ENCODE measurements around the gene FKBP5. TPM values are rescaled to one million over a fixed set of nuclear protein-coding genes. Genes with fewer than 3 reads are reported as not detected.
"Not testable (repeated sequence)": the region's sequence is repeated elsewhere in the genome, so short reads cannot be mapped to it uniquely, and the experiment has no call there.

Gene FKBP5
- 68.0 and 105 TPM in 2 replicates for total RNA-seq (2014; rRNA removed)
- polyA plus RNA-seq (2012), result 49.2 TPM

DNA sequence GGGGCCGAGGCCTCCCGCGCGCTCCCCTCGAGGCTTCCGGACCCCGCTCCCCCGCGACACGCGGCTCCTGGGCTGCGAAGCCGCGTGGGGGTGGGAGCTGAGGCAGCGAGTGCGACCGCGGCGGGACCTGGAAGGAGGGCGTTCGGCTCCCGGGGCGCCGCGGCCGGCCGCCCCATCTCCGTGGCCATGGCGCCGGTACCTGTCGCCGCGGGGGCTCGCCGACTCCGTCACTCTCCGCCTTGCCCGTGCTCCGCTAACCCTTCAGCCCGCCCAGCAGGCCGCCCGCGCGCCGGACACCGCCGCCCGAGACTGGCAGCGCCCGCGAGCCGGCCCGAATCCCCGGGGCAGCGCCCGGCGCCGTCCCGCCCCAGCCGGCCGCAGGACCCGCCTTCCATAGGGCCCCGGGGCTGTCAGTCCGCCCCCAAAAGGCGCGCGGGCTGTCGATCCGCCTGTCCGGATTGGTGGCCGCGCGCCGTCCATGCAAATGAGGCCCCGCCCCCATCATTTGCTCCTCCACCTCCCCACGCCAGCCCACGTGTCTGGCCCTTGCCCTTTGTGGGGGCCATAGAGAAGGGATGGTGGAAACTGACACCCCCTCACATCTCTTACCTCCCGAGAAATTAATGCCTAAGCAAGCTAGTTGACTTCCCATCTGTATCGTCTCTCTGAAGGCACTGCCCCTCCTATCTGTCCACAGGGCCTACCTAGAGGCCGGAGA, at the start of gene FKBP5:
Gene FKBP5, minus strand, starts transcription at position 311 of the 718 bp plus-strand sequence. CDS start 46,091 bp downstream, outside the sequence.
- peak; percentile 90 for DNase-seq (ENCODE audit: low read depth)

DNA sequence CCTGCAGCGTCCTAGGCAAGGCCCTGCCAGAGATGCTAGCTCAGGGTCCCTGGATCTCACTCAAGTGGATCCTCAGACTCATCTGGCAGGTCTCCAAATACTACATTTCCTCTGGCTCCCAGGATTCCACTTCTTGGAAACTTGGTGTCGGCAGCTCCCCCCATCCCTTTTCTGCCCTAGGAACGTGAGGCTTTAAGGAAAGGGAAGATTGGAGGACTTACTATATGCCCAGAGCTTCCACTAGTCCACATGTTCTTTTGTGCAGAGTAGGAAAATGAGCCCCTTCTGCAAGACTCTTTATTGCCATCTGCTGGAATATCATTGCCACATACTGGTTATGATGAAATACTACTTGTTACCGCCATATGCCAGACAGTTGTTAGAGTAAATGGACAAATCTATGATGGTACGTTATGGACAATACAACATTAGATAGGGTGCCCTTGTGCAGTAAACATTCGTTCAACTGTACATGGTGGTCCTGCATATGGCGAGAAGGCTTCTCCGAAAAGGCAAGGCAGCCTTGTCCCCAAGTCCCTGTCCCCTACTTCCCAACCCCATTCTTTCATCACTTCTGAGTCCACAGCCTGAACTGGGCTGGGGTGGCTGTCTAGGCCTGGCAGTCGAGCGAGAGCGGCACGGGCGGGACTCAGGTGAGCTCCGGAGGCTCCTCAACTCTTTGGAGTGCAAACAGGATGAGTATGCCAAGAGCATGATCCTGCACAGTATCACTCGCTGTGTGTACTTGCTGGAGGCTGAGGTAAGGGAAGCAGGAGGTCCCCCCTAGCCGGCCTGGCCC, 48.9 kb upstream of the FKBP5 start:
- DNase-seq (ENCODE audit: low read depth), result peak; percentile 83

DNA sequence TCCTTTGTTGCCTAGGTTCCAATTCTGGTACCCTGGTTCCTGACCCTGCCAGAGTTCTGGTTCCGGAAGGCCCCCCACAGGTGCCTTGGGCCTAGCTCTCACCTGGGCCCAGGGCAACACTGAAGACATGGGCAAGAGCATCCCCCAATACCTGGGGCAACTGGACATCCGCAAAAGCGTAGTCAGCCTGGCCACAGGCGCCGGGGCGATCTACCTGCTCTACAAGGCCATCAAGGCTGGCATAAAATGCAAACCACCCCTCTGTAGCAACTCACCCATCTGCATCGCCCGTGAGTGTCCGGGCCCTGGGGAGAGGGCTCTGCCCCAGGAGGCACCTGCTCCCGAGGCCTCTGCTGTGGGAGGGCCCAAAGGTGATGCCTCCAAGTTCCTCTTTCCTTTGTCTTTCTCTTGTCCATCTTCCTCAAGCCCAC, 48.3 kb upstream of the FKBP5 start, which contains the start of gene ARMC12:
Gene ARMC12, plus strand, starts transcription at position 51 of the 431 bp plus-strand sequence. Its CDS starts 77 bp downstream, at position 128.
- no peak for DNase-seq (ENCODE audit: low read depth)

DNA sequence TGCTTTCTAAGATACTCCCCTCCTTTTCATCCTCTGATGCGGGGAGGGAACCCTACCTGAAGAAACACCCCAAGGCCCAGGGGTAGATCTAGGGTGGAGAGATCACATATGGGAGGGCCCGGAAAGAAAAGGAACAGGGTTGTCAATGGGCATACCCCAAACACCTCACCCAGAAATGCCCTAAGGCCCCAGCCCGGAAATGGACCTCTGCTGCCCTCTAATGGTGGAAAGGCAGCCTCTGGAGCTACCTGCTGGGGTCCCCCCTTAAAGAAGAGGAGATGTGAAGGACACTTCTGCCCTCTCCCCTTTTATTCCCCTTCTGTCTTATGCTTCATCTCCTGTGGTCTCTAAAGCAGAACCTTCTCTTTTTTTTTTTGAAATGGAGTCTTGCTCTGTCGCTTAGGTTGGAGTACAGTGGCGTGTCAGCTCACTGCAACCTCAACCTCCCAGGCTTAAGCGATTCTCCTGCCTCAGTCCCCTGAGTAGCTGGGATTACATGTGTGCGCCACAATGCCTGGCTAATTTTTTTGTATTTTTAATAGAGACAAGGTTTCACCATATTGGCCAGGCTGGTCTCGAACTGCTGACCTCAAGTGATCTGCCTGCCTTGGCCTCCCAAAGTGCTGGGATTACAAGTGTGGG, 47.7 kb upstream of the FKBP5 start:
- peak; percentile 55 for DNase-seq (ENCODE audit: low read depth)

DNA sequence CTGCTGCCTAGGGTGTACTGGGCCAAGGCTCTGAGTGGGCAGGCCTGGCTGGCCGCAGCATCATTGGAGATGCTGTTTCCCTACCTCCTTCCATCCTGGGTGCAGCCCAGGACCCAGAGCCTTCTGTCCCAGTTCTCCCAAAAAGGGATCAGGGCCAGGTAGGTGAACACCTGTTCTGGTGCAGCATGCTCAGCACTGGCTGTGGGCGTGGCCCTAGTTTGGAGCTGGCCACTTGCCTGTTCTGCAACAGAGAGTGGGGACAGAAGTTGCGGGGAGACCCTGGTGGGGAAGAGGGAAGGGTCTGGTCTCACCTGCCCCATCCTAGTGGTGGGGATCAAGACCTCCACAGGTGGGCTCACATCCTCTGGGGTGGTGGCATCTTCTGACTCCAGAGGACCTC, 46.7 kb upstream of the FKBP5 start:
- no peak for DNase-seq (ENCODE audit: low read depth)

DNA sequence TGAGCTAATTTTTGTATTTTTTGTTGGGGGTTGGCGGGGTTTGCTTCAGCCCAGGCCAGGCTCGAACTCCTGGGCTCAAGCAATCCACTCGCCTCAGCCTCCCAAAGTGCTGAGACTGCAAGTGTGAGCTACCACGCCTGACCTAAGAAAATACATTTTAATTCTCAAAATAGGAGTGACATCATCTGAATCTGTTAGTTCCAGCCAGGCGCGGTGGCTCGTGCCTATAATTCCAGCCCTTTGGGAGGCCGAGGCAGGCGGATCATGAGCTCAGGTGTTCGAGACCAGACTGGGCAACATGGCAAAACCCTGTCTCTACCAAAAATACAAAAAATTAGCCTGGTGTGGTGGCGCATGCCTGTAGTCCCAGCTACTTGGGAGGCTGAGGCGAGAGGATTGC, 45.6 kb upstream of the FKBP5 start:
- DNase-seq (ENCODE audit: low read depth), result not testable (repeated sequence)

DNA sequence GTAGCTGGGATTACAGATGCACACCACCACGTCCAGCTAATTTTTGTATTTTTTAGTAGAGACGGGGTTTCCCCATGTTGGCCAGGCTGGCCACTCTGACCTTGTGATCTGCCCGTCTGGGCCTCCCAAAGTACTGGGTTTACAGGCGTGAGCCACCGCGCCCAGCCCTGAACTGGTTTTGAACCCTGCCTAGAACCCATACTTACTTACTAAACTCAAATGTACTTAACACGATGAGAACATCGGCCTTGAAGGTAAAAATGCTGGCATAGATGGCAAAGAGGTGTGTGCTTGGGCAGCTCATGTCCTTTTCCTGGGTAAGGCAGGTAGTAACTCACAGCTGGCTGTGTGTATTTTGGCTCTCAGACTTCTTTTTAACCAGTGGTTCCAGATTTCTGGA, 44.9 kb upstream of the FKBP5 start:
- DNase-seq (ENCODE audit: low read depth), result no peak

DNA sequence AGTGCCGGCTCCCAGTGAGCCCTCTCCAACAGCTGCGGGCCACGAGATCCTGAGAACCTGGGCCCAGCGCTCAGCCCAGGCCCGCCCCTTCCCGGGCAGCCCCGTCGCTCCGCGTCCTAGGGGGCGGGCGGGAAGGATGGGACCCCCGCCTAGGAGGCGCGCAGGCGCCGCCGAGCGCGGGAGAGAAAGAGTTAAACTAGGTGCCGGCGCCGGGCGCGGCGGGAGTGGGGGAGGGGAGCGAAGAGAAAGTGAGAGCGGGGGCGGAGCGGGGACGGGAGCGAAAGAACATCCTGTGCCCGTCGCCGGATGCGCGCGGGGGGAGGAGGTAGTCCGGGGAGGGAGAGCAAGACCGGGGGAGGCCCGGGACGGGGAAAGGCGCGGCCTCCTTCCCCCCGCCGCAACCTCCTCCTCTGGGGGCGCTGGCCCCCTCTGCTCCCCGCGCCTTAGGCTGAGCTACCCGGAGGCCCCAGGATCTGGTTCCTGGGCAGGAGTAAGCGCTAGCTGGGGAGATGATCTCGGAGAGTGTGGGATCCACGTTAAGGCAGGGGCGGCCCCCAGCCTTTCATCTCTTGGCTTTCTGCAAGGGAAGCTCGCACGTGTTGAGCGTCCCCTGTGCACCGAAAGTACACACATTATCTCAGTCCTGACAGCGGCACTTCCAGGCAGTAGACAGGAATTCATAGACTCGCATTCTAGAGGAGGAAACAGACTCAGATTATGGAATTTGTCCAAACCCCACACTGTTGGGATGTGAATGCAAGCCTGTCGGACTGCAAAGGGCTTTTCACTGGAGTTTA, 43.2 kb upstream of the FKBP5 start:
- peak; percentile 94 for DNase-seq (ENCODE audit: low read depth)

DNA sequence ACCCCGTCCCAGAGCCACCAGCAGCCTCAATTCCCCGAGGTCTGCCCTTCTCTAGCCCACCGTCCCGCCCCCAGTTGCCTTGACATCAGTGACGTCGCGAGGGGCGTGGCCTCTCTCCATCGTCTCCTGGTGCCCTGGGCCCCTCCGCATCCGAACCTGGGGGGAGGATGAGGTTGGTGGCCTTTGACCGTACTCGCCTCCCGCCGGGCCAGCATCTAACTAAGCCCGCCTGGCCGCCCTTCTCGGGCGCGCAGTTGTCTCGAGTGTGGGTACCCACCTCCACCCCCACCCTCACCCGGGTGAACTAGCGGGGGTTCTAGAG, 42.7 kb upstream of the FKBP5 start:
- DNase-seq (ENCODE audit: low read depth), result peak; percentile 94

DNA sequence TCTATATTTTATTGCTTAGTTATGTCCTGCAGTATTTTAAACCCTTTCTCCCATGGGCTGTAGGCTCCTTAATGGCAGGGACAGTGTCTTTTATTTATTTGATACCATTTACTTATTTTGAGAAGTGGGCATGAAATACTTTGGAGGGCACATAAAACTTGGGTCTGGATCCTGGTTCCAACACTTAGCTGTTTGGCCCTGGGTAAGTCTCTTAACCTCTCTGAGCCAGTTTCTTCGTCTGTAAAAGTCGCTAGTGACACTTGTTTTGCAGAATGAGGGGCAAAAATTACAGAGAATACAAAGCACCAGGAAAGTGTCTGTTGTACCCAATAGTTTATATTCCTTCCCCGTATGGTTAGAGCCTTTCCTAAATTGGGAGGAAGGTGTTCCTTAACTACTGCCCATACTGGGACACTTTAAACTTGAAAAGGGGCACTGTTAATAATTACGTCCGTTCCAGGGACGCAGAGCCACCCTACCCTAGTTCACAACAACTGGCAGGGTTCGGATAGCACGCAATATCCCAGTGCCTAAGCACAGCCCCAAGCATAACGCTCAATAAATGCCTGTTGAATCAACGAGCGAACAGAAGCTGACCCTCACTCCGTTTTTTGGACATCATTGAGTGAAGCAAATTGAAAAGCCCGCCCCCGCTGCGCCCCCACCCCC, 42.2 kb upstream of the FKBP5 start:
- no peak for DNase-seq (ENCODE audit: low read depth)

DNA sequence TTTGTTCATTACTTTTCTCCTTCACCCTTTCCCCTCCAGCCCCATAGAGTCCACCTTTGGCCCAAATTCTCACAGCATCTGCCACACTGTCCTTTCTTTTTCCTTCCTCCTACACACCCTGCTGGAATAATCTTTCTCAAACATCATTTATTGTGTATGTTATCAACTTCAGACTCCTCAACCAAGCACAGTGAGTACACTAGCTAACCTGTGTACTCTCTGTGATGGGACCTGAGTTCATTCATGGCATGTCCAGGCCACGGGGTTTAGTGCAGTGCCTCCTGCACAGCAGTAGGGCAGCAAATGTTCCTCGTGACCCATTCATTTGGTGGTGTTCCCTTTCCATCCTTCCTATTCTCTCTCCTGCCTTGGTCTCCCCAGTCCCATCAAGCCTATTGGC, 41.0 kb upstream of the FKBP5 start:
- no peak for DNase-seq (ENCODE audit: low read depth)

DNA sequence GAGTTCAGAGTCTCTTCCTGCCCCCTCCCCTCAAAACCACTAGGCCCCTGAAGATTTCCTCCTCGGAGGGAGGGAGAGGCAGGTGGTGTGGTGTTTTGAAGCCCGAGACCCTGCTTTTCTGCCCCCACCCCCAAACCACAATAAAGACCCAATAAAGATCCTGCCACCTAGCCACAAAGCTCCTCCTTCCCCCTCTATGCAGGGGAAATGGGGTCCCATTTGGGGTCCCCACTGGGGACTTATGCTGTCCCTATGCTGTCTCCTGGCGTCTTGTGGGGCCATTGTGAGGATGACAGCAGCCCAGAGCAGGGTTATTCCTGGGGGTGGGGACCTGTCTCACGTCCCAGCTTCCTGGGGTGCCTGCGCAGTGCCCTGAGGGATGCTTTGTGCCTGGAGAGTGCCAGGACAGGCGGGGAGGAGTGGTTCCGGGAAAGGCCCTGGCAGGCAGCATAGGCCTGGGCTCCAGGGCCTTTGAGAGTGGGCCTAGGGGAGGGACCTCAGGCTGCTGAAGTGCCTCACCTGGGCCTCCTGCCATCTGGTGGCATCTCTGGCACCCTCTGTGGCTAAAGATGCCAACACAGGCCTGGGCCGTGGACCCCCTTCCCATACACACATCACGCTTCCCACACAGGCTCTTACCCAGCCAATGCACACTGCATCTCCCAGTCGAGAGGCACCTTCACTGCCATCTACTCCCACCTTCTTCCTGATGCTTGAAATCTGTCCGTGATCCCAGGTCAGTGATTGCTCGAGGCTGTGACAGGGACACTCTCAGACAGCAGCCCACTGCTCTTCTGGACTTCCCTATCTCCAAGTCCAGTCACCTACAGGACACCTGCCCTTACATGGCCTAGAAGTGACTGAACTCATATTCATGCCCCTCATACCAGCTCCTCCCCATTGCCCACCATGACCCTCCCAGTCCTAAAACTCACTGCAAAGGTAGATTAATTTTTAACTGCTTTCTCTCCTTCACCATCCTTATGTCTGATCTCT, 40.3 kb upstream of the FKBP5 start:
- no peak for DNase-seq (ENCODE audit: low read depth)

DNA sequence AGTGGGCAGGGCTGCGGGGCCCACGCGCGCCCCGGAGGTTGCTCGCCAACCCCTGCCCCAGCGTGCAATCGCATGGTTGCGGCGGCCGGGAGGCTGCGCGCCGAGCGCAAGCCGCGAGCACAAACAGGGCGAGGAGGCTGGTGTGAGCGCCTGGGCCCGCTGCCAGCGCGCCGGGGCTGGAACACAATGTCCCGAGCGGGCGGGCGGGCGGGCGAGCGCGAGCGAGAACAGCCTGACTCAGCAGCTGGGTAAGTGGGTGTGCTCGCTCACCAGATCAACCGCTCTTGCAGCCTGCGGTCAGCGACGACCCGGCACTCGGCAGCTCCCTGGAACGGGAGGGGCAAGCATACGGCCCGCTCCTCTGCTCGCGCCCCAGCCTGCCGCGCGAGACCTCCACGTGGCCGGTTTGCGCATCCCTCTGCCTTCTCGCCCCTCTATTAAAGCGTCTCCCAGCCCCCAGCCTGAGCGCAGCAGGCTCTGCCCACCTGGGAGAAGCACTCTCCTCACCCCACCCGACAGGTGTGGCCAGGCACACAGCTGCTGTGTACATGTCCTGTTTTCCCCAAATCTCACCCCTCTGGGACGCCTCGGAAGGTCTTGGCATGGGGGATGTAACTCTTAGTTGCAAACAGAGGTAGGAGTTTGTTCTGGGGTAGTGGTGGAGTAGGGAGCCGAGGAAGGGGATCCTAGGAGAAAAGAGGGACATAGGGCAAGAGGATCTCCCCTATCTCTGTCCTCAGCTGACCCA, 39.4 kb upstream of the FKBP5 start:
- peak; percentile 98 for DNase-seq (ENCODE audit: low read depth)

DNA sequence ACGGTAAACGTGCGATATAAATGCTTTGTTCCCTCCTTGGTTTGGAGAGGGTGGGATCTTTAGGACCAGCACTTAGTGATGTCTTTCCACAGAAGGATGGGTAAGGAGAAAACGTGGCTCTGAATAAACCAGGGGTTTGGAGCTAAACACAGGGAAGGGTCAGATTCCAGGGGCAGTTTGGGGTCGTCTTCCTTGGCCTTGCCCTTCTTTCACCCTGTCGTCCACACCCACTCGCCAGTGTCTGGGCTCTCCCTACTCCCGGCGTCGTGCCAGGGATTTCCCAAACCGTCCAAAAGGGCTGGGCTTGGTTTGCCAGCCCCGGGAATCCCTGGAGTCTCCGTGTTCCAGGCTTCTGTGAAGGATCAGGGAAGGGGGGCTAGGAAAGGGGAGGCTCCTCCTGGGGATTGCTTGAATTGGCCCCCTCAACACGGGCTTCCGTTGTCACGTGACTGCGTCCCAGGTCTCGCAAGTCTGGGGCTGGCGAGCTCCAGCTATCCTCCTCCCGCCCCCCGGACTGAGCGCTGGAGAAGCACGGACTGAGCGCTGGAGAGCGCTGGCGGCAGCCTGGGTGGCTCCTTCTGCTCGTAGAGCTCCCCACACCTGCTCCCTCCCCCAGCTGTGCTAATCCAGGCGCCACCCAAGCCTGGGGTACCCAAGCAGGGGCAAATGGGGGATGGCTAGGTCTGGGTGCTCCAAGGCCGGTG, 38.7 kb upstream of the FKBP5 start:
- DNase-seq (ENCODE audit: low read depth), result peak; percentile 97

DNA sequence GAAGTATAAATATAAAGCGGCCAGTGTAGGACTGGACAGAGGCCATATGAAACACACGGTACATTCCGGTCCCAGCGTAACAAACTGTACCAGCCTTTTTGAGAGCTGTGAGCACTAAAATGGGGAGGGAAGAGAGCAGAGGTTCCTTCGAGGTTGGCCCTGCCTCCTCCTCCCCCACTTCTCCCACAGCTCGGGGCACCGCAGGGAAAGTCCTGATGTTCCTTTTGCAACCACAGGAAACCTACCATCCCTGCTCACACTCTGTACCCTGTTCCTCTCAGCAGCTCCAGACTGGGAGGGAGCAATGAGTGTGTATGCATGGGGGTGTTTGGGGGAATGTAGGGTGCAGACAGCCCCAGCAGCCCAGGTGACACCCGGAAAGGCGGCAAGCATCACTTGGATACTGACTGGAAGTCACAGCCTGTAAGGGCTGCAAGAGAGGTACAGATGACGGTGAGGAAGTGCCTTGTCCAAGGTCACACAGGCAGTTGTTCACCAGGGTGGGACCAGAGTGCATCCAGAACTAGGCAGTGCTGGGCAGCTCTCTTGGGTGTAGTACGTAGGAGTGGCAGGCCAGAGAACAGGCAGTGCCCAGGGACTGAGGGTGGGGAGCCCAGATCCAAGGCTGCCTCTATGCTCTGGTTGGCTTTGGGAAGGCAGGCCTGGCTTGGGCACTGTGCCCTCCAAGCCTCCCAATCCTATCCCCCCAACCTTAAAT, 37.2 kb upstream of the FKBP5 start:
- peak; percentile 85 for DNase-seq (ENCODE audit: low read depth)

DNA sequence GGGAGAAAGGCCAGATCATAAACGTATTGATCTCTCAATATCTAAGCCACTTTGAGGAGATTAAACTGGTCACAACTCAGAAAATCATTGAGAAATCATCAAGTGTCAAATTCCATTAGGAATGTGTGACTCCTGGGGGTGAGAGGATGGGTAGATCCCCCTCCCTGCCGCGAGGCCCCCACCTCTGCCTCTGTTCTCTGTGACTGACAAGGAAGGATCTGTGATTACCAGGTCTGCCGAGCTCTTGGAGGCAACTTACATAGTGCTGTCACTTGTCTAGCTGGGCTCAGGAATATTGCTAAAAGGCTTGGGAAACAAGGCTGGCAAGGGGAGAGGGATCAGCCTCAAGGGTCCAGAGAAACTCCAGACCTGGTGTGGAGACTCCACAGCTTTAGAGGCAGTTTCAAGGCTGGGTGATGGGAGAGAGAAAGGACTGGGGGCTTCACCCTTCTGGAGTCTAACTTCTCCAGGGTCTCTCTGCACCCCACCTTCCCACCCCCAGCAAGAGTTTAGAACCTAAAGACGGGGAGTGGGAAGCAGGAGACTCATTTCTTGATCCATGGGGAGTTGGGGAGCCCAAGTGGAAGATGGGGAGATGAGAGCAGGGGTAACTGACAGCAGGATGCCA, 36.5 kb upstream of the FKBP5 start:
- no peak for DNase-seq (ENCODE audit: low read depth)

DNA sequence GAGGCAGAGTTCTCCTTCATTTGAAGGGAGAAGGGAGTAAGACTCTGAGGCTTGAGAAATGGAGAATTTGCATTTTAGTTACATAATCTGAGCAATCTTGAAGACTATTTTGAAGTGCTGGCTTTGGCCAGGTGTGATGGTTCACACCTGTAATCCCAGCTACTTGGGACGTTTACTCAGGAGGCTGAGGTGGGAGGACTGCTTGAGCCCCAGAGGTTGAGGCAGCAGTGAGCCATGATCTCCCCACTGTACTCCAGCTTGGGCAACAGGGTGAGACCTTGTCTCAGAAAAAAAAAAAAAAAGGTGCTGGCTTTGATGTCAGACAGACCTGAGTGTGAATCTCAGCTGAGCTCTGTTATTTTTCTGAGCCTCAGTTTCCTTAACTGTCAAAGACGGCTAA, 35.8 kb upstream of the FKBP5 start:
- no peak for DNase-seq (ENCODE audit: low read depth)
